IMR-90 (cell line): ENCODE results near the gene ARF6. TPM values are rescaled to one million over a fixed set of nuclear protein-coding genes. Genes with fewer than 3 reads are reported as not detected.
A peak's percentile ranks its signal among the peaks of the same experiment; 100 is the strongest.

Experiments used
- ATAC-seq: fragments of 200-7000 bp; cut with Tn5 transposase; 2 replicates; pipeline ENCODE4 v1.9.1; 2020; ENCODE audit warnings: low read depth, mild to moderate bottlenecking, moderate library complexity
- BruUV-seq: library from RNA; stranded (reverse); fragments of 400-500 nt; replicated peaks from 2 replicates; lab custom pipeline; 2021; lab: Mats Ljungman, UMichigan
- CTCF ChIA-PET: fragments of 300-600 bp; formaldehyde crosslinking; extraction: SDS; loops from one replicate; lab custom pipeline; 2021; ENCODE audit warnings: antibody characterized with exemption; lab: Yijun Ruan, JAX
- POLR2A ChIA-PET: fragments of 300-600 bp; sonication (Branson Sonifier 250); formaldehyde crosslinking; loops from one replicate; lab custom pipeline; 2022; ENCODE audit warnings: antibody characterized with exemption; ENCODE audit not compliant: unreplicated experiment; lab: Charles Lee
- DNase-seq: peaks from one replicate; pipeline ENCODE4 v3.0.0; 2013
- H2AFZ ChIP-seq: replicated peaks from 2 replicates; pipeline ENCODE3; 2013; ENCODE audit warnings: low read length, mild to moderate bottlenecking; ENCODE audit not compliant: poor library complexity
- H2AK5ac ChIP-seq: 2 replicates; pipeline ENCODE4 v1.6.1; 2013; ENCODE audit warnings: low read depth, low read length, inconsistent platforms
- H2AK9ac ChIP-seq: replicated peaks from 2 replicates; pipeline ENCODE3; 2013; ENCODE audit warnings: mild to moderate bottlenecking, low read depth, low read length, moderate library complexity; ENCODE audit not compliant: poor library complexity
- H2BK120ac ChIP-seq: 2 replicates; pipeline ENCODE4 v1.6.1; 2013; ENCODE audit warnings: low read depth, low read length, inconsistent platforms
- H2BK15ac ChIP-seq: 3 replicates; pipeline ENCODE4 v1.6.1; 2013; ENCODE audit warnings: low read depth, low read length, inconsistent platforms
- H2BK20ac ChIP-seq: 2 replicates; pipeline ENCODE4 v1.6.1; 2013; ENCODE audit warnings: low read depth, mild to moderate bottlenecking, inconsistent platforms, low read length, moderate library complexity
- H2BK5ac ChIP-seq: 2 replicates; pipeline ENCODE4 v1.6.1; 2013; ENCODE audit warnings: mild to moderate bottlenecking, low read depth, low read length, inconsistent platforms; ENCODE audit not compliant: poor library complexity, severe bottlenecking
- H3K14ac ChIP-seq: replicated peaks from 2 replicates; pipeline ENCODE4 v1.6.1; 2013; ENCODE audit warnings: low read depth, low read length, inconsistent platforms
- H3K18ac ChIP-seq: 2 replicates; pipeline ENCODE4 v1.6.1; 2013; ENCODE audit warnings: low read depth, low read length, control low read depth
- H3K23ac ChIP-seq: 2 replicates; pipeline ENCODE4 v1.6.1; 2013; ENCODE audit warnings: low read depth, low read length, inconsistent platforms
- H3K27ac ChIP-seq: 2 replicates; pipeline ENCODE4 v1.5.1; 2013; ENCODE audit warnings: mild to moderate bottlenecking, control low read depth, low read length; ENCODE audit not compliant: insufficient read depth
- H3K27me3 ChIP-seq: 2 replicates; pipeline ENCODE4 v1.6.1; 2013; ENCODE audit warnings: low read length; ENCODE audit not compliant: control insufficient read depth, insufficient read depth
- H3K36me3 ChIP-seq: 2 replicates; pipeline ENCODE4 v1.6.1; 2013; ENCODE audit warnings: low read length, mixed read lengths; ENCODE audit not compliant: control insufficient read depth, insufficient read depth
- H3K4ac ChIP-seq: 2 replicates; pipeline ENCODE4 v1.6.1; 2013; ENCODE audit warnings: low read depth, low read length, inconsistent platforms
- H3K4me1 ChIP-seq: 2 replicates; pipeline ENCODE4 v1.6.1; 2013; ENCODE audit warnings: low read length, mixed read lengths; ENCODE audit not compliant: control insufficient read depth, insufficient read depth
- H3K4me2 ChIP-seq: 2 replicates; pipeline ENCODE4 v1.6.1; 2013; ENCODE audit warnings: low read depth, mild to moderate bottlenecking, control low read depth, low read length, moderate library complexity
- H3K4me3 ChIP-seq: 2 replicates; pipeline ENCODE4 v1.5.1; 2013; ENCODE audit warnings: low read depth, mild to moderate bottlenecking, control low read depth, low read length, moderate library complexity; ENCODE audit not compliant: insufficient read depth
- H3K56ac ChIP-seq: 2 replicates; pipeline ENCODE4 v1.6.1; 2013; ENCODE audit warnings: low read length, inconsistent platforms; ENCODE audit not compliant: insufficient read depth; ENCODE audit errors: extremely low read depth
- H3K79me1 ChIP-seq, 2 experiments: 2 replicates each; pipeline ENCODE4 v1.6.1; 2013; ENCODE audit warnings: low read length in 2 of 2, inconsistent platforms in 1 of 2, low read depth in 1 of 2
- H3K9ac ChIP-seq: 2 replicates; pipeline ENCODE4 v1.6.1; 2013; ENCODE audit warnings: low read depth, low read length, control low read depth
- H3K9me1 ChIP-seq: 2 replicates; pipeline ENCODE4 v1.6.1; 2013; ENCODE audit warnings: low read length, inconsistent platforms; ENCODE audit not compliant: insufficient read depth
- H3K9me3 ChIP-seq: 2 replicates; pipeline ENCODE4 v1.6.1; 2013; ENCODE audit warnings: low read length; ENCODE audit not compliant: control insufficient read depth, insufficient read depth
- H4K20me1 ChIP-seq: 2 replicates; pipeline ENCODE4 v1.6.1; 2013; ENCODE audit warnings: low read length, inconsistent platforms; ENCODE audit not compliant: insufficient read depth
- H4K5ac ChIP-seq: 2 replicates; pipeline ENCODE4 v1.6.1; 2013; ENCODE audit warnings: mild to moderate bottlenecking, low read depth, low read length, control low read depth
- H4K8ac ChIP-seq, 2 experiments: 2 replicates each; pipeline ENCODE4 v1.6.1; 2013; ENCODE audit warnings: low read depth in 2 of 2, low read length in 2 of 2, control low read depth in 1 of 2, inconsistent platforms in 1 of 2
- H4K91ac ChIP-seq: 2 replicates; pipeline ENCODE4 v1.6.1; 2013; ENCODE audit warnings: low read depth, low read length, inconsistent platforms; ENCODE audit not compliant: insufficient read depth
- CEBPB ChIP-seq: IDR thresholded peaks from 2 replicates; pipeline ENCODE4 v1.6.1; 2012; ENCODE audit warnings: low read depth, low read length, improper control_type of control experiment
- CHD1 ChIP-seq: IDR thresholded peaks from 2 replicates; pipeline ENCODE4 v1.6.1; 2012; ENCODE audit warnings: low read depth, low read length, improper control_type of control experiment
- CTCF ChIP-seq: conservative IDR thresholded peaks from 2 replicates; pipeline ENCODE4 v1.5.1; 2012; ENCODE audit warnings: mild to moderate bottlenecking, low read depth, low read length, improper control_type of control experiment
- FOS ChIP-seq: fragments of 150-350 bp; IDR thresholded peaks from 2 replicates; pipeline ENCODE4 v1.6.1; 2016; ENCODE audit warnings: low read depth, low read length
- MAFK ChIP-seq: IDR thresholded peaks from 2 replicates; pipeline ENCODE4 v1.6.1; 2012; ENCODE audit warnings: low read depth, low read length, improper control_type of control experiment
- MAZ ChIP-seq: IDR thresholded peaks from 2 replicates; pipeline ENCODE4 v1.6.1; 2012; ENCODE audit warnings: low read depth, mild to moderate bottlenecking, low read length, improper control_type of control experiment, moderate library complexity, borderline replicate concordance
- NFE2L2 ChIP-seq: fragments of 150-350 bp; IDR thresholded peaks from 2 replicates; pipeline ENCODE4 v1.6.1; 2016; ENCODE audit warnings: low read depth, mild to moderate bottlenecking, low read length
- POLR2A ChIP-seq: IDR thresholded peaks from 2 replicates; pipeline ENCODE4 v1.6.1; 2012; ENCODE audit warnings: mild to moderate bottlenecking, low read depth, low read length
- RAD21 ChIP-seq: IDR thresholded peaks from 2 replicates; pipeline ENCODE4 v1.6.1; 2012; ENCODE audit warnings: low read length, improper control_type of control experiment
- RFX5 ChIP-seq: IDR thresholded peaks from 2 replicates; pipeline ENCODE4 v1.8.0; 2012; ENCODE audit warnings: low read depth, mild to moderate bottlenecking, low read length, moderate library complexity
- USF2 ChIP-seq: fragments of 150-350 bp; IDR thresholded peaks from 2 replicates; pipeline ENCODE4 v1.6.1; 2017; ENCODE audit warnings: mild to moderate bottlenecking, antibody characterized with exemption, low read length, low read depth
- WGBS, 2 experiments: methylation state at CpG; one replicate each; pipeline versions ENCODE4 v1.1.5 to v1.1.7; 2013; ENCODE audit warnings: missing lambda C conversion rate in 2 of 2; ENCODE audit not compliant: insufficient read length in 1 of 2; ENCODE audit errors: extremely low coverage in 2 of 2; 5-methylcytosine and 5-hydroxymethylcytosine counted together
- dilution Hi-C: fragments of 300-500 bp; cut with HindIII; formaldehyde crosslinking; loops from one replicate; pipeline ENCODE4 v1.14.3; 2018; ENCODE audit warnings: low sequenced_read_pairs; ENCODE audit not compliant: unreplicated experiment
- in situ Hi-C: fragments of 300-500 bp; cut with MboI; formaldehyde crosslinking; loops from 3 replicates; pipeline ENCODE4 v1.14.3; 2019; ENCODE audit warnings: low sequenced_read_pairs, inconsistent platforms, mixed read lengths
- intact Hi-C: fragments of 100-400 bp; cut with micrococcal nuclease; formaldehyde crosslinking; loops from 2 replicates; pipeline ENCODE4 v1.10.0; 2022
- polyA plus RNA-seq, 3 experiments: library from polyadenylated mRNA; depleted of rRNA; stranded (reverse); fragments of >200 nt; gene quantifications; 2 replicates each; pipeline ENCODE4 v1.2.3, GENCODE V29; 2012; ENCODE audit warnings: low replicate concordance in 1 of 3
- total RNA-seq: library from RNA; depleted of rRNA; stranded (reverse); fragments of >200 nt; gene quantifications from 2 replicates; pipeline ENCODE4 v1.2.3, GENCODE V29; 2012

The ARF6 gene
- total and polyA plus RNA-seq, 2 of the 4 experiments (the other 2 are of a cell fraction) = 32.1 to 40.1 TPM

GRCh38 chr14:49862089-49862673 is 30.7 kb upstream of the ARF6 start (continued):
- peak; percentile 43 for TF ChIP-seq RAD21

- H3K4ac ChIP-seq = peak overlapping the region; percentile 79; the same call in 1 of the 2 replicates
- H2AFZ ChIP-seq = no peak overlapping the region
- DNase-seq (no peak), ATAC-seq (no peak)
- WGBS, 2 experiments = 6% methylated on average over 7 of the region's 9 CpGs; no CpG with 5 or more reads in 1 of the 2 experiments
- TF ChIP-seq FOS = no peak
- TF ChIP-seq NFE2L2 = no peak
- TF ChIP-seq CEBPB = no peak
- no peak for TF ChIP-seq MAZ
- TF ChIP-seq RFX5 = no peak
- TF ChIP-seq MAFK = no peak
- TF ChIP-seq CHD1 = no peak
- TF ChIP-seq POLR2A = no peak
- TF ChIP-seq USF2 = no peak
- no peak for TF ChIP-seq CTCF
- peak overlapping the region; percentile 79 to 99; a peak in 3 of 4 replicates for H4K8ac ChIP-seq
- H3K4me3 ChIP-seq = peak overlapping the region; percentile 70
- BruUV-seq = no TSS peak
- H4K20me1 ChIP-seq = no peaks in the 10 kb centered on the region
- peak overlapping the region; percentile 4; the same call in 1 of the 2 replicates for H2BK120ac ChIP-seq
- H4K5ac ChIP-seq = peak overlapping the region; percentile 50
- no peak overlapping the region for H2BK20ac ChIP-seq
- POLR2A ChIA-PET = interaction anchor here (1.3 to 1.4 kb wide), 2 partner anchors 240 to 278 kb away, joined by 4 to 5 read pairs; partner anchors contain the start of gene RPS29
- H3K4me2 ChIP-seq = peak overlapping the region; percentile 77
- peak overlapping the region; percentile 95 for H3K56ac ChIP-seq
- no peaks in the 10 kb centered on the region for H3K36me3 ChIP-seq
- peaks cover 8% of the 10 kb centered on the region for H3K4me1 ChIP-seq
- no peak overlapping the region; the same call in 2 of the 3 replicates for H2BK15ac ChIP-seq
- in situ Hi-C loops = loop anchor here (10.0 kb wide), 1 partner anchor 661 kb away; no protein-coding TSS in a partner anchor
- dilution Hi-C loops = loop anchor here (25.0 kb wide), 1 partner anchor 124 kb away; no protein-coding TSS in a partner anchor
- peak overlapping the region; percentile 68 for H2AK9ac ChIP-seq
- peaks cover 9 to 36% of the 10 kb centered on the region in 2 experiments; a peak in 3 of 4 replicates for H3K79me1 ChIP-seq
- H3K14ac ChIP-seq = peak overlapping the region; percentile 90
- peak overlapping the region; percentile 95 for H2BK5ac ChIP-seq
- no peaks in the 10 kb centered on the region for H3K27me3 ChIP-seq
- peaks cover 3% of the 10 kb centered on the region for H3K9me1 ChIP-seq
- 0 out of 2 replicates have a peak overlapping the region, but pooled peaks have one; percentile 20 for H2AK5ac ChIP-seq
- H3K27ac ChIP-seq = peak overlapping the region; percentile 97
- CTCF ChIA-PET = interaction anchor here (0.6 to 3.4 kb wide), 5 partner anchors 10 to 397 kb away, joined by 3 to 12 read pairs (median 5); no protein-coding TSS in a partner anchor
- peak overlapping the region; percentile 17; the same call in 1 of the 2 replicates for H4K91ac ChIP-seq
- intact Hi-C loops = loop anchor here (1.0 to 2.0 kb wide), 2 partner anchors 29 to 669 kb away; partner anchors contain the start of gene MAP4K5
- H3K18ac ChIP-seq = no peak overlapping the region
- peak overlapping the region; percentile 88 for H3K23ac ChIP-seq
- peak overlapping the region; percentile 99 for H3K9ac ChIP-seq
- no peaks in the 10 kb centered on the region for H3K9me3 ChIP-seq
Measured at GRCh38 chr14:49863487-49864281, 29.2 kb upstream of the ARF6 start.
